Adrenal gland (tissue), 12 donors: ENCODE measurements around the gene KIAA1671. TPM values are rescaled to one million over a fixed set of nuclear protein-coding genes. Genes with fewer than 3 reads are reported as not detected.

ENCODE experiments used
- DNase-seq, 7 donors: peaks; one replicate each; pipeline ENCODE4 v3.0.0-alpha.2; 2019 to 2020
- H3K27ac ChIP-seq, 5 donors: fragments of 200-600 bp; sonication (generic) in 4 of 5; 1 replicate in 3 of 5; 2 replicates in 2 of 5; pipeline versions ENCODE4 v1.5.1 to v1.8.0; 2016 to 2020; ENCODE audit warnings: mild to moderate bottlenecking in 1 of 5
- H3K27me3 ChIP-seq: fragments of 200-600 bp; 2 replicates; pipeline ENCODE4 v1.8.0; 2021
- H3K36me3 ChIP-seq, 2 donors: fragments of 200-600 bp; replicated peaks in 1 of 2; 1 replicate in 1 of 2; 2 replicates in 1 of 2; pipeline versions ENCODE4 v1.5.1 to v1.8.0; 2018 to 2022
- H3K4me1 ChIP-seq, 2 donors: fragments of 200-600 bp; replicated peaks in 1 of 2; 1 replicate in 1 of 2; 2 replicates in 1 of 2; pipeline versions ENCODE4 v1.5.1 to v1.8.0; 2018 to 2021
- H3K4me3 ChIP-seq, 4 donors: fragments of 200-600 bp; sonication (generic) in 3 of 4; one replicate each; pipeline ENCODE4 v1.5.1; 2016 to 2018
- H3K9me3 ChIP-seq, 3 donors: fragments of 200-600 bp; sonication (generic) in 1 of 3; replicated peaks in 1 of 3; 1 replicate in 2 of 3; 2 replicates in 1 of 3; pipeline versions ENCODE4 v1.5.1 to v1.8.0; 2016 to 2021
- CTCF ChIP-seq, 6 experiments: fragments of 450-650 bp in 4 of 6; fragments of 200-600 bp in 2 of 6; sonication (generic) in 1 of 6; IDR thresholded peaks; 1 replicate in 5 of 6; 2 replicates in 1 of 6; pipeline versions ENCODE4 v1.5.1 to v1.8.0; 2016 to 2021; ENCODE audit warnings: antibody characterized with exemption in 6 of 6, mild to moderate bottlenecking in 2 of 6, moderate library complexity in 1 of 6
- POLR2A ChIP-seq, 2 donors: fragments of 450-650 bp; IDR thresholded peaks; one replicate each; pipeline ENCODE4 v1.6.1; 2017; ENCODE audit warnings: antibody characterized with exemption in 2 of 2, mild to moderate bottlenecking in 2 of 2, moderate library complexity in 1 of 2
- WGBS, 4 donors: extraction: QIAGEN DNeasy Blood & Tissue Kit in 2 of 4; methylation state at CpG; one replicate each; pipeline versions ENCODE4 v1.1.5 to v1.1.7; 2013 to 2017; 5-methylcytosine and 5-hydroxymethylcytosine counted together
- intact Hi-C, 2 donors: fragments of 100-400 bp; cut with DNase I; formaldehyde crosslinking; loops; one replicate each; pipeline versions ENCODE4 v1.14.1 to v1.15.0; 2022 to 2023
- polyA plus RNA-seq, 3 donors: library from polyadenylated mRNA; stranded (reverse); fragments of 200-250 nt in 2 of 3; fragments of 350-450 nt in 1 of 3; fragmentation: Illumina TruSeq in 1 of 3; extraction: RNeasy Lipid Tissue Mini Kit (QIAGEN cat#74804) in 1 of 3; gene quantifications; one replicate each; pipeline ENCODE4 v1.2.3, GENCODE V29; 2013 to 2014
- total RNA-seq, 9 donors: library from RNA; depleted of rRNA in 4 of 9; stranded (reverse); fragments of >200 nt in 4 of 9; fragments of 120-200 nt in 1 of 9; fragmentation: NEBNext Ultra II Directional in 1 of 9; extraction: Animal tissue kit (Norgen Biotek cat#: 25700) in 1 of 9; gene quantifications; one replicate each; pipeline versions ENCODE4 v1.1.0 to v1.2.4, GENCODE V29; 2013 to 2023
- donor health status: healthy with polysubstance abuse.
- donor health status: Bipolar disorder and iron deficiency.
- donor health status: DM: yes; HTN: yes; CAD: no.
- donor health status: DM: no; HTN: no; CAD: no.
- donor health status: DM: no; HTN: no; CAD: no.
- donor health status: DM: yes; HTN: yes; CAD: no.

Gene KIAA1671
- total and polyA plus RNA-seq, 12 donors: 5.3 to 71.0 (median 45.8) TPM

- Histone ChIP-seq H3K36me3 (no peaks in the 10 kb centered on the region), H3K4me1 (peaks cover 44 to 60% of the 10 kb centered on the region in 2 donors), H3K27me3 (no peaks in the 10 kb centered on the region), H3K4me3 (no peak overlapping the region), H3K9me3 (no peaks in the 10 kb centered on the region), H3K27ac (peak overlapping the region in 4 of 5 donors; percentile 47 to 66 (median 56))
- WGBS, 4 donors: 88 to 97% (median 92%) methylated on average over 3 of the region's 3 CpGs
- DNase-seq: no peak
- intact Hi-C loops: no loop called here
- TF ChIP-seq CTCF (IDR thresholded peaks at IDR 0.05): no peak
- TF ChIP-seq POLR2A (IDR thresholded peaks at IDR 0.05): no peak
Observed at GRCh38 chr22:24964441-24964840, 11.9 kb downstream of the KIAA1671 start.

- intact Hi-C loops: no loop called here
- H3K27ac ChIP-seq: peak overlapping the region in 4 of 5 donors; percentile 66 to 95 (median 89)
Observed at GRCh38 chr22:24965822-24966626, 13.5 kb downstream of the KIAA1671 start.

GRCh38 chr22:24968066-24968561, 15.6 kb downstream of the KIAA1671 start:
- H3K36me3 ChIP-seq: no peaks in the 10 kb centered on the region
- H3K9me3 ChIP-seq: no peaks in the 10 kb centered on the region

More at GRCh38 chr22:24965822-24966626, 13.5 kb downstream of the KIAA1671 start:
- TF ChIP-seq CTCF (IDR thresholded peaks at IDR 0.05): no peak
- TF ChIP-seq POLR2A (IDR thresholded peaks at IDR 0.05): no peak
- whole genome bisulfite sequencing, 4 donors: 31 to 40% (median 36%) methylated on average over 8 to 9 of the region's 9 CpGs
- Histone ChIP-seq H3K4me3 (no peak overlapping the region), H3K4me1 (peaks cover 56 to 76% of the 10 kb centered on the region in 2 donors), H3K36me3 (no peaks in the 10 kb centered on the region), H3K9me3 (no peaks in the 10 kb centered on the region), H3K27me3 (no peaks in the 10 kb centered on the region)
- DNase-seq: peak; percentile 79 to 92 (median 88)

More at GRCh38 chr22:24968066-24968561, 15.6 kb downstream of the KIAA1671 start:
- 43 to 56% (median 47%) methylated on average over 4 to 8 of the region's 8 CpGs for WGBS, 4 donors
- peak; percentile 71 to 94 (median 90) for DNase-seq
- H3K4me3 ChIP-seq: no peak overlapping the region
- peaks cover 56 to 72% of the 10 kb centered on the region in 2 donors for H3K4me1 ChIP-seq
- TF ChIP-seq POLR2A (IDR thresholded peaks at IDR 0.05): peak in 1 of 2 donors; percentile 21
- no peak for TF ChIP-seq CTCF (IDR thresholded peaks at IDR 0.05)
- H3K27ac ChIP-seq: peak overlapping the region; percentile 26 to 95 (median 86)
- no peaks in the 10 kb centered on the region for H3K27me3 ChIP-seq
- intact Hi-C loops: no loop called here
